Liver (tissue), 9 donors: Measurements from ENCODE around the gene GALE. TPM values are rescaled to one million over a fixed set of nuclear protein-coding genes. Genes with fewer than 3 reads are reported as not detected.
"Not testable (repeated sequence)": the region's sequence is repeated elsewhere in the genome, so short reads cannot be mapped to it uniquely, and the experiment has no call there.

Experiments
- DNase-seq: peaks from one replicate; pipeline ENCODE4 v3.0.0-alpha.2; 2017; ENCODE audit warnings: low spot score
- H3K27ac ChIP-seq, 2 donors: one replicate each; pipeline ENCODE4 v1.7.0; 2013; ENCODE audit warnings: inconsistent platforms in 2 of 2, low read length in 2 of 2, control low read depth in 1 of 2, low read depth in 1 of 2, mild to moderate bottlenecking in 1 of 2
- H3K27me3 ChIP-seq, 4 donors: one replicate each; pipeline versions ENCODE4 v1.6.1 to v1.7.0; 2013; ENCODE audit warnings: low read length in 3 of 4, inconsistent platforms in 1 of 4, mild to moderate bottlenecking in 1 of 4, moderate library complexity in 1 of 4; ENCODE audit not compliant: control insufficient read depth in 4 of 4, insufficient read depth in 4 of 4
- H3K36me3 ChIP-seq, 4 donors: one replicate each; pipeline versions ENCODE4 v1.6.1 to v1.7.0; 2013; ENCODE audit warnings: low read length in 3 of 4, mild to moderate bottlenecking in 3 of 4, low read depth in 1 of 4, moderate library complexity in 1 of 4; ENCODE audit not compliant: control insufficient read depth in 4 of 4, insufficient read depth in 3 of 4
- H3K4me1 ChIP-seq, 4 donors: one replicate each; pipeline versions ENCODE4 v1.6.1 to v1.7.0; 2013; ENCODE audit warnings: low read length in 3 of 4, mild to moderate bottlenecking in 3 of 4, moderate library complexity in 1 of 4; ENCODE audit not compliant: control insufficient read depth in 4 of 4, insufficient read depth in 4 of 4
- H3K4me3 ChIP-seq, 3 donors: one replicate each; pipeline versions ENCODE4 v1.6.1 to v1.7.0; 2013; ENCODE audit warnings: low read length in 3 of 3, control low read depth in 1 of 3, low read depth in 1 of 3, mild to moderate bottlenecking in 1 of 3
- H3K9ac ChIP-seq, 2 donors: one replicate each; pipeline ENCODE4 v1.7.0; 2013; ENCODE audit warnings: low read length in 2 of 2, mild to moderate bottlenecking in 2 of 2, moderate library complexity in 2 of 2, control low read depth in 1 of 2, low read depth in 1 of 2
- H3K9me3 ChIP-seq, 4 donors: one replicate each; pipeline versions ENCODE4 v1.6.1 to v1.7.0; 2013; ENCODE audit warnings: low read length in 3 of 4; ENCODE audit not compliant: control insufficient read depth in 4 of 4
- EGR1 ChIP-seq, 2 donors: IDR thresholded peaks; 2 replicates each; pipeline ENCODE4 v1.6.1; 2016 to 2018; ENCODE audit warnings: antibody characterized with exemption in 2 of 2, low read depth in 2 of 2
- FOXA1 ChIP-seq: IDR thresholded peaks from 2 replicates; pipeline ENCODE4 v1.6.1; 2016; ENCODE audit warnings: antibody characterized with exemption
- FOXA2 ChIP-seq: IDR thresholded peaks from 2 replicates; pipeline ENCODE4 v1.6.1; 2016; ENCODE audit warnings: antibody characterized with exemption
- GABPA ChIP-seq, 2 donors: IDR thresholded peaks in 1 of 2; conservative IDR thresholded peaks in 1 of 2; 2 replicates each; pipeline ENCODE4 v1.6.1; 2016; ENCODE audit warnings: antibody characterized with exemption in 2 of 2, mild to moderate bottlenecking in 1 of 2, moderate library complexity in 1 of 2
- HNF4A ChIP-seq, 2 donors: conservative IDR thresholded peaks; 2 replicates each; pipeline ENCODE4 v1.6.1; 2016; ENCODE audit warnings: antibody characterized with exemption in 2 of 2, mild to moderate bottlenecking in 2 of 2
- HNF4G ChIP-seq: IDR thresholded peaks from 2 replicates; pipeline ENCODE4 v1.6.1; 2016; ENCODE audit warnings: antibody characterized with exemption
- JUND ChIP-seq, 2 donors: IDR thresholded peaks; 2 replicates each; pipeline ENCODE4 v1.6.1; 2016; ENCODE audit warnings: antibody characterized with exemption in 2 of 2
- NR2F2 ChIP-seq: IDR thresholded peaks from 2 replicates; pipeline ENCODE4 v1.6.1; 2016; ENCODE audit warnings: antibody characterized with exemption
- RAD21 ChIP-seq, 2 donors: IDR thresholded peaks; 2 replicates each; pipeline ENCODE4 v1.6.1; 2016; ENCODE audit warnings: antibody characterized with exemption in 2 of 2, mild to moderate bottlenecking in 2 of 2
- RXRA ChIP-seq, 2 donors: IDR thresholded peaks; 2 replicates each; pipeline ENCODE4 v1.6.1; 2017 to 2018; ENCODE audit warnings: antibody characterized with exemption in 2 of 2, mild to moderate bottlenecking in 1 of 2
- SP1 ChIP-seq: IDR thresholded peaks from 2 replicates; pipeline ENCODE4 v1.6.1; 2018; ENCODE audit warnings: antibody characterized with exemption, mild to moderate bottlenecking
- YY1 ChIP-seq: IDR thresholded peaks from 2 replicates; pipeline ENCODE4 v1.6.1; 2016; ENCODE audit warnings: antibody characterized with exemption, mild to moderate bottlenecking
- WGBS: extraction: QIAGEN DNeasy Blood & Tissue Kit; methylation state at CpG from one replicate; pipeline ENCODE4 v1.1.7; 2013; 5-methylcytosine and 5-hydroxymethylcytosine counted together
- polyA plus RNA-seq, 2 donors: library from polyadenylated mRNA; stranded (reverse) in 1 of 2; unstranded in 1 of 2; fragments of 200-250 nt in 1 of 2; fragments of >200 nt in 1 of 2; fragmentation: Nextera tagmentation in 1 of 2; extraction: Ambion mirVana in 1 of 2; gene quantifications; one replicate each; pipeline versions ENCODE4 v1.2.1 to v1.2.3, GENCODE V29; 2013 to 2015
- total RNA-seq, 2 donors: library from RNA; depleted of rRNA; stranded (reverse); fragments of >200 nt; gene quantifications; one replicate each; pipeline ENCODE4 v1.2.3, GENCODE V29; 2014
- TF ChIP-seq, protein P1 (sequence below): IDR thresholded peaks from 2 replicates; pipeline ENCODE4 v1.6.1; 2016; ENCODE audit warnings: antibody characterized with exemption
- TF ChIP-seq, protein P2 (sequence below): IDR thresholded peaks from 2 replicates; pipeline ENCODE4 v1.6.1; 2016; ENCODE audit warnings: antibody characterized with exemption
- TF ChIP-seq, protein P3 (sequence below): fragments of 150-350 bp; IDR thresholded peaks from 2 replicates; pipeline ENCODE4 v1.5.1; 2017; ENCODE audit warnings: improper control_type of control experiment, low read depth, low read length; ENCODE audit not compliant: missing input control
- donor health status: healthy.
- donor health status: healthy.
- donor health status: healthy.
- donor health status: healthy.
- donor health status: healthy.

Gene GALE
- total and polyA plus RNA-seq, 4 donors: 22.9 to 43.4 (median 38.7) TPM

DNA sequence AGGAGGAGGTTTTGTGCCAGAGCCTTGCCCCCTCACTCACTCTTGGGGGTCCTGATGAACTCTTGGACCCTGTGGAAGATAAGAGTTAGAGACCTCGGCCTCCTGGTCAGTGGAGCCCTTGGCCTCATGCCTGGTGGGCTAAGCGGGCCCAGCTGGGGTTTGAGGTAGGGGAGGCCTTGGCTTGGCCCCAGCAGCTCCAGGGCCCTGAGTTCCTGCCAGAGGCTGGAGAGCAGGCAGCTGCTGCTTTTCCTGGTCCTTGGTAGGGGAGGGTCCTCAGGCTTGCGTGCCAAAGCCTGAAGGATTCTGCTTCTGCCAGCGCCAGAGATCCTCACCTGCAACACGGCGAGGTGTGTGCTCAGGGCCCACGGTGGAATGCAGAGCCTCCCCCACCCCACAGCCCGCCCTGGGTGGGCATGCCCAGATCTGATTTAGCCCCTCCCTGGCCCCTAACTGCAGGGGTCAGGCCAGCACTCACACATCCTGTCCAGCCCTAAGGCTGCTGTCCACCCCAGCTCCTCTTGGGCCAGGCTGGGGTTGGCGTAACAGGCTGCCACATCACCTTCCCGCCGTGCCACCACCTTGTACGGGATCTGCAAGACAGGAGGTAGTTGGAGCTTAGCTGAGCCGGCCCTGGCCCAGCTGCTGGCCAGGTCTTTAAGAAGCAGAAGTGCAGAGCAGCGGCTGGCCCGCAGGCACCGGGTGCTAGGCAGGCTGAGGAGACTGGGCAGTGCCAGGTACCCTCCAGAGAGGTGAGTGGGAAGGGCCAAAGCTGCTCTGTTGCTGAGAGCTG lies 4.7 kb downstream of the GALE start:
- Histone ChIP-seq H3K4me1 (peaks cover 25 to 52% (median 41%) of the 10 kb centered on the region in 4 donors), H3K4me3 (no peak overlapping the region)

DNA sequence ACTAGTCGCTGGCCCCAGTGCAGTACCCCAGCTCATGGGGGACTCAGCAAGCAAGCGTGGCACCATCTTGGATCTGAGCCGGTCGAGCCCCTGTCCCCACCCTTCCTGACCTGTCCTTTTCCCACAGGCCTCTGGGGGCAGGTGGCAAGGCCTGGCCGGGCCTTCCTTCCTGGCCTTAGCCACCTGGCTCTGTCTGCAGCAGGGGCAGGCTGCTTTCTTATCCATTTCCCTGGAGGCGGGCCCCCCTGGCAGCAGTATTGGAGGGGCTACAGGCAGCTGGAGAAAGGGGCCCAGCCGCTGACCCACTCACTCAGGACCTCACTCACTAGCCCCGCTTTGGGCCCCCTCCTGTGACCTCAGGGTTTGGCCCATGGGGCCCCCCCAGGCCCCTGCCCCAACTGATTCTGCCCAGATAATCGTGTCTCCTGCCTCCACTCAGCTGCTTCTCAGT lies 5.8 kb downstream of the GALE start:
- 86% methylated on average over 9 of the region's 9 CpGs for WGBS
- H3K9me3 ChIP-seq, H3K27me3 ChIP-seq, H3K27ac ChIP-seq, H3K9ac ChIP-seq, H3K4me3 ChIP-seq, DNase-seq: not testable (repeated sequence)
- peaks cover 2 to 20% (median 9%) of the 10 kb centered on the region in 4 donors for H3K36me3 ChIP-seq
- H3K4me1 ChIP-seq: peaks cover 25 to 55% (median 43%) of the 10 kb centered on the region in 4 donors

More for the DNA sequence above, 4.7 kb downstream of the GALE start:
- peaks cover 2 to 20% (median 9%) of the 10 kb centered on the region in 4 donors for H3K36me3 ChIP-seq
- H3K27ac ChIP-seq: no peak overlapping the region
- TF ChIP-seq, protein P1, sequence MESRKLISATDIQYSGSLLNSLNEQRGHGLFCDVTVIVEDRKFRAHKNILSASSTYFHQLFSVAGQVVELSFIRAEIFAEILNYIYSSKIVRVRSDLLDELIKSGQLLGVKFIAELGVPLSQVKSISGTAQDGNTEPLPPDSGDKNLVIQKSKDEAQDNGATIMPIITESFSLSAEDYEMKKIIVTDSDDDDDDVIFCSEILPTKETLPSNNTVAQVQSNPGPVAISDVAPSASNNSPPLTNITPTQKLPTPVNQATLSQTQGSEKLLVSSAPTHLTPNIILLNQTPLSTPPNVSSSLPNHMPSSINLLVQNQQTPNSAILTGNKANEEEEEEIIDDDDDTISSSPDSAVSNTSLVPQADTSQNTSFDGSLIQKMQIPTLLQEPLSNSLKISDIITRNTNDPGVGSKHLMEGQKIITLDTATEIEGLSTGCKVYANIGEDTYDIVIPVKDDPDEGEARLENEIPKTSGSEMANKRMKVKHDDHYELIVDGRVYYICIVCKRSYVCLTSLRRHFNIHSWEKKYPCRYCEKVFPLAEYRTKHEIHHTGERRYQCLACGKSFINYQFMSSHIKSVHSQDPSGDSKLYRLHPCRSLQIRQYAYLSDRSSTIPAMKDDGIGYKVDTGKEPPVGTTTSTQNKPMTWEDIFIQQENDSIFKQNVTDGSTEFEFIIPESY: no peak
- TF ChIP-seq HNF4G: no peak
- no peaks in the 10 kb centered on the region for H3K27me3 ChIP-seq
- H3K9ac ChIP-seq: no peak overlapping the region
- 83% methylated on average over 16 of the region's 16 CpGs for WGBS
- no peak for DNase-seq
- H3K9me3 ChIP-seq: no peaks in the 10 kb centered on the region

DNA sequence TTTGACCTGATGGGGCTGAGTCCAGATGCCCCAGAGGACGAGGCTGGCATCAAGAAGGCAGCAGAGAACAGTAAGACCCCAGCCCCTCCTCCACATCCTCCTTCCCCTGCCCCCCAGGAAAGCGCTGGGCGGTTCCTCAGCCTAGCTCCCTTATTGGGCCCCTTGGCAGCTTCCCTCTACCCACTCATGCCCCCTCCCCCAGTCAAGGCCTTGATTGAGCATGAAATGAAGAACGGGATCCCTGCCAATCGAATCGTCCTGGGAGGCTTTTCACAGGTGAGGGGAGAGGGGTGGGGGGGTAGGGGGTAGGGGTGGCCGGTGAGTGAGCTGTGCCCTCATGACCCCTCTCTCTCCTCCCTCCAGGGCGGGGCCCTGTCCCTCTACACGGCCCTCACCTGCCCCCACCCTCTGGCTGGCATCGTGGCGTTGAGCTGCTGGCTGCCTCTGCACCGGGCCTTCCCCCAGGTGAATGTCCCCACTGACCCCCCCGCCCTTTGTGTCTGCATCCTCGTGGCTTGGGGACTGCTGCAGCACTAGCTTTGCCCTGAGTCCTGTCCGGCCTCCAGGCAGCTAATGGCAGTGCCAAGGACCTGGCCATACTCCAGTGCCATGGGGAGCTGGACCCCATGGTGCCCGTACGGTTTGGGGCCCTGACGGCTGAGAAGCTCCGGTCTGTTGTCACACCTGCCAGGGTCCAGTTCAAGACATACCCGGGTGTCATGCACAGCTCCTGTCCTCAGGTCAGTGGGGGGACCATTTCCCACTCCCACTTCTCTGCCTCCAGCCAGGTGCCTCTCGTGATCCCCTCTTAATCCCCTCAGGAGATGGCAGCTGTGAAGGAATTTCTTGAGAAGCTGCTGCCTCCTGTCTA lies 6.5 kb downstream of the GALE start:
- peak overlapping the region; percentile 14 to 49 for H3K27ac ChIP-seq
- 41% methylated on average over 21 of the region's 21 CpGs for WGBS
- peaks cover 19 to 49% (median 37%) of the 10 kb centered on the region in 4 donors for H3K4me1 ChIP-seq
- no peak overlapping the region for H3K9ac ChIP-seq
- H3K36me3 ChIP-seq: peaks cover 2 to 20% (median 9%) of the 10 kb centered on the region in 4 donors
- no peak for DNase-seq
- H3K27me3 ChIP-seq: no peaks in the 10 kb centered on the region
- no peaks in the 10 kb centered on the region for H3K9me3 ChIP-seq
- H3K4me3 ChIP-seq: no peak overlapping the region
- TF ChIP-seq NR2F2 (no peak), YY1 (no peak), FOXA2 (no peak), FOXA1 (no peak), RXRA (IDR thresholded peaks at IDR 0.05) (no peak), SP1 (no peak), EGR1 (IDR thresholded peaks at IDR 0.05; ENCODE audit: low read depth in 2 of 2) (no peak), JUND (IDR thresholded peaks at IDR 0.05) (no peak), HNF4G (no peak), GABPA (IDR thresholded peaks at IDR 0.05 in 1 of 2, conservative IDR thresholded peaks at IDR 0.05 in 1 of 2) (no peak), HNF4A (conservative IDR thresholded peaks at IDR 0.05) (no peak), RAD21 (IDR thresholded peaks at IDR 0.05) (no peak)
- TF ChIP-seq, protein P2, sequence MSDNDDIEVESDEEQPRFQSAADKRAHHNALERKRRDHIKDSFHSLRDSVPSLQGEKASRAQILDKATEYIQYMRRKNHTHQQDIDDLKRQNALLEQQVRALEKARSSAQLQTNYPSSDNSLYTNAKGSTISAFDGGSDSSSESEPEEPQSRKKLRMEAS: no peak
- TF ChIP-seq, protein P3, sequence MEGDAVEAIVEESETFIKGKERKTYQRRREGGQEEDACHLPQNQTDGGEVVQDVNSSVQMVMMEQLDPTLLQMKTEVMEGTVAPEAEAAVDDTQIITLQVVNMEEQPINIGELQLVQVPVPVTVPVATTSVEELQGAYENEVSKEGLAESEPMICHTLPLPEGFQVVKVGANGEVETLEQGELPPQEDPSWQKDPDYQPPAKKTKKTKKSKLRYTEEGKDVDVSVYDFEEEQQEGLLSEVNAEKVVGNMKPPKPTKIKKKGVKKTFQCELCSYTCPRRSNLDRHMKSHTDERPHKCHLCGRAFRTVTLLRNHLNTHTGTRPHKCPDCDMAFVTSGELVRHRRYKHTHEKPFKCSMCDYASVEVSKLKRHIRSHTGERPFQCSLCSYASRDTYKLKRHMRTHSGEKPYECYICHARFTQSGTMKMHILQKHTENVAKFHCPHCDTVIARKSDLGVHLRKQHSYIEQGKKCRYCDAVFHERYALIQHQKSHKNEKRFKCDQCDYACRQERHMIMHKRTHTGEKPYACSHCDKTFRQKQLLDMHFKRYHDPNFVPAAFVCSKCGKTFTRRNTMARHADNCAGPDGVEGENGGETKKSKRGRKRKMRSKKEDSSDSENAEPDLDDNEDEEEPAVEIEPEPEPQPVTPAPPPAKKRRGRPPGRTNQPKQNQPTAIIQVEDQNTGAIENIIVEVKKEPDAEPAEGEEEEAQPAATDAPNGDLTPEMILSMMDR: no peak
- TF ChIP-seq, protein P1: no peak
